Left lung (tissue), 10 donors: ENCODE measurements around the gene GPHA2. TPM values are rescaled to one million over a fixed set of nuclear protein-coding genes. Genes with fewer than 3 reads are reported as not detected.

Experiments used
- ATAC-seq: fragments of 200-7000 bp; cut with Tn5 transposase; one replicate; pipeline ENCODE4 v1.9.1; 2020; ENCODE audit warnings: moderate library complexity
- DNase-seq, 4 donors: peaks; one replicate each; pipeline ENCODE4 v3.0.0-alpha.2; 2013 to 2020
- H3K27ac ChIP-seq, 2 donors: fragments of 200-600 bp; sonication (generic) in 1 of 2; one replicate each; pipeline versions ENCODE4 v1.5.0 to v1.8.0; 2020 to 2021
- H3K27me3 ChIP-seq, 2 donors: fragments of 200-600 bp; sonication (generic) in 1 of 2; one replicate each; pipeline versions ENCODE4 v1.5.0 to v1.8.0; 2020 to 2021
- H3K36me3 ChIP-seq, 2 donors: fragments of 200-600 bp; sonication (generic) in 1 of 2; one replicate each; pipeline versions ENCODE4 v1.5.0 to v1.8.0; 2020 to 2021
- H3K4me1 ChIP-seq, 2 donors: fragments of 200-600 bp; one replicate each; pipeline ENCODE4 v1.8.0; 2021
- H3K4me3 ChIP-seq, 2 donors: fragments of 200-600 bp; sonication (generic) in 1 of 2; one replicate each; pipeline versions ENCODE4 v1.5.0 to v1.8.0; 2020 to 2021; ENCODE audit warnings: mild to moderate bottlenecking in 1 of 2
- H3K9me3 ChIP-seq, 2 donors: fragments of 200-600 bp; sonication (generic) in 1 of 2; one replicate each; pipeline versions ENCODE4 v1.5.0 to v1.8.0; 2020 to 2021
- CTCF ChIP-seq, 2 donors: fragments of 200-600 bp; sonication (generic) in 1 of 2; IDR thresholded peaks; one replicate each; pipeline versions ENCODE4 v1.5.0 to v1.8.0; 2021; ENCODE audit warnings: antibody characterized with exemption in 2 of 2
- intact Hi-C, 2 donors: fragments of 100-400 bp; cut with DNase I; formaldehyde crosslinking; loops; one replicate each; pipeline versions ENCODE4 v1.11.2 to v1.14.2; 2022
- polyA plus RNA-seq, 6 donors: library from polyadenylated mRNA; unstranded; fragments of 120-200 nt; gene quantifications; one replicate each; pipeline ENCODE4 v1.2.1, GENCODE V29; 2013; ENCODE audit not compliant: insufficient read length in 6 of 6
- total RNA-seq, 2 donors: library from RNA; stranded (reverse); fragmentation: NEBNext Ultra II Directional; extraction: Animal tissue kit (Norgen Biotek cat#: 25700); gene quantifications; one replicate each; pipeline ENCODE4 v1.2.1, GENCODE V29; 2021
- donor health status: DM: no; HTN: yes; CAD: no.
- donor health status: DM: no; HTN: no; CAD: no.

The GPHA2 gene
- total and polyA plus RNA-seq, 8 donors, result 0.25 to 0.60 (median 0.49) TPM; not detected in 5

- no peak overlapping the region for H3K27ac ChIP-seq
- peaks cover 0 to 41% of the 10 kb centered on the region in 2 donors for H3K36me3 ChIP-seq
- no peaks in the 10 kb centered on the region for H3K27me3 ChIP-seq
- no peak for TF ChIP-seq CTCF (IDR thresholded peaks at IDR 0.05)
- intact Hi-C loops, result no loop called here
- DNase-seq (peak in 1 of 4 donors; percentile 81), ATAC-seq (no peak)
- no peaks in the 10 kb centered on the region for H3K9me3 ChIP-seq
- H3K4me1 ChIP-seq, result peaks cover 10 to 27% of the 10 kb centered on the region in 2 donors
- H3K4me3 ChIP-seq, result peak overlapping the region; percentile 69 to 95
Measured at GRCh38 chr11:64925536-64926436, 9.9 kb downstream of the GPHA2 start.

- Histone ChIP-seq H3K36me3 (peaks cover 0 to 32% of the 10 kb centered on the region in 2 donors), H3K27ac (peak overlapping the region; percentile 89 to 91), H3K9me3 (no peaks in the 10 kb centered on the region), H3K27me3 (no peaks in the 10 kb centered on the region), H3K4me3 (peak overlapping the region; percentile 69 to 95), H3K4me1 (peaks cover 10 to 27% of the 10 kb centered on the region in 2 donors)
- intact Hi-C loops, result no loop called here
- no peak for TF ChIP-seq CTCF (IDR thresholded peaks at IDR 0.05)
- DNase-seq (peak in 2 of 4 donors; percentile 17 to 31), ATAC-seq (no peak)
Measured at GRCh38 chr11:64924910-64925284, 10.8 kb downstream of the GPHA2 start.

GRCh38 chr11:64923944-64924909 lies 11.5 kb downstream of the GPHA2 start, which contains the start of gene PPP2R5B:
TSS of gene PPP2R5B (plus strand) at chr11:64924689. CDS start at chr11:64925735, 1,046 bp downstream.
- TF ChIP-seq CTCF (IDR thresholded peaks at IDR 0.05), result no peak
- no peaks in the 10 kb centered on the region for H3K27me3 ChIP-seq
- ATAC-seq (peak; percentile 98), DNase-seq (peak; percentile 82 to 96 (median 94))
- H3K27ac ChIP-seq, result peak within 1 kb of the TSS; percentile 89 to 91
- no peaks in the 10 kb centered on the region for H3K9me3 ChIP-seq
- peaks cover 10 to 27% of the 10 kb centered on the region in 2 donors for H3K4me1 ChIP-seq
- intact Hi-C loops, result no loop called here
- peak within 1 kb of the TSS; percentile 69 to 95 for H3K4me3 ChIP-seq
- peaks cover 0 to 26% of the 10 kb centered on the region in 2 donors for H3K36me3 ChIP-seq

GRCh38 chr11:64923151-64923661 lies 12.5 kb downstream of the GPHA2 start:
- peak overlapping the region in 1 of 2 donors; percentile 91 for H3K27ac ChIP-seq
- H3K27me3 ChIP-seq, result no peaks in the 10 kb centered on the region
- ATAC-seq, result no peak
- intact Hi-C loops, result no loop called here
- H3K4me3 ChIP-seq, result no peak overlapping the region
- DNase-seq, result peak in 1 of 4 donors; percentile 77
- no peaks in the 10 kb centered on the region for H3K9me3 ChIP-seq
- no peak for TF ChIP-seq CTCF (IDR thresholded peaks at IDR 0.05)
- peaks cover 10 to 32% of the 10 kb centered on the region in 2 donors for H3K4me1 ChIP-seq
- H3K36me3 ChIP-seq, result peaks cover 0 to 18% of the 10 kb centered on the region in 2 donors
